SU-DHL-6 (cell line): Measurements from ENCODE around the gene SHF.

Experiments
- H2AFZ ChIP-seq: fragments of 200-600 bp; sonication (generic); 2 replicates; pipeline ENCODE4 v1.6.1; 2014; ENCODE audit warnings: low read depth, mild to moderate bottlenecking, moderate library complexity, mixed read lengths, antibody characterized with exemption, low read length; ENCODE audit not compliant: severe bottlenecking
- H3F3A ChIP-seq: fragments of 200-600 bp; shearing (Covaris generic); 2 replicates; pipeline ENCODE4 v1.6.0; 2016; ENCODE audit warnings: antibody characterized with exemption, mild to moderate bottlenecking; ENCODE audit not compliant: insufficient read depth
- H3K27ac ChIP-seq: fragments of 200-600 bp; sonication (generic); 2 replicates; pipeline ENCODE4 v1.5.1; 2016; ENCODE audit warnings: low read depth, mild to moderate bottlenecking, low read length, moderate library complexity, mixed read lengths
- H3K27me3 ChIP-seq: fragments of 200-600 bp; sonication (generic), shearing (Covaris generic); 2 replicates; pipeline ENCODE4 v1.6.0; 2014; ENCODE audit warnings: mild to moderate bottlenecking, low read length
- H3K36me3 ChIP-seq: fragments of 200-600 bp; sonication (generic); 2 replicates; pipeline ENCODE4 v1.6.1; 2014; ENCODE audit warnings: mild to moderate bottlenecking, low read length, mixed read lengths
- H3K4me2 ChIP-seq: fragments of 300-600, 200-600 bp; shearing (Covaris generic), sonication (generic); 2 replicates; pipeline ENCODE4 v1.6.0; 2014; ENCODE audit warnings: low read length, low read depth, mild to moderate bottlenecking; ENCODE audit not compliant: poor library complexity, severe bottlenecking
- H3K4me3 ChIP-seq: fragments of 200-600 bp; sonication (generic); 2 replicates; pipeline ENCODE4 v1.5.1; 2014; ENCODE audit warnings: antibody characterized with exemption, low read length, mild to moderate bottlenecking, mixed read lengths; ENCODE audit not compliant: insufficient read depth, poor library complexity, severe bottlenecking
- H3K79me2 ChIP-seq: fragments of 200-600 bp; sonication (generic); 2 replicates; pipeline ENCODE4 v1.6.1; 2014; ENCODE audit warnings: mild to moderate bottlenecking, low read length, moderate library complexity; ENCODE audit not compliant: insufficient read depth
- H3K9ac ChIP-seq: fragments of 200-600 bp; sonication (generic); 2 replicates; pipeline ENCODE4 v1.7.0; 2014; ENCODE audit warnings: mild to moderate bottlenecking, low read length
- H3K9me2 ChIP-seq: fragments of 200-600 bp; sonication (generic); replicated peaks from 2 replicates; pipeline ENCODE4 v1.6.1; 2014; ENCODE audit warnings: low read length; ENCODE audit not compliant: insufficient read depth
- H3K9me3 ChIP-seq: fragments of 200-600 bp; sonication (generic); 2 replicates; pipeline ENCODE4 v1.6.1; 2014; ENCODE audit warnings: low read length, mixed read lengths; ENCODE audit not compliant: insufficient read depth
- H4K20me1 ChIP-seq: fragments of 200-600 bp; sonication (generic); 2 replicates; pipeline ENCODE4 v1.6.1; 2014; ENCODE audit warnings: low read depth, mild to moderate bottlenecking, antibody characterized with exemption, low read length, moderate library complexity, mixed read lengths
- CTCF ChIP-seq: fragments of 200-600 bp; sonication (generic); IDR thresholded peaks from one replicate; pipeline ENCODE4 v1.5.1; 2017; ENCODE audit warnings: antibody characterized with exemption, mild to moderate bottlenecking, low read length, moderate library complexity; ENCODE audit not compliant: insufficient read depth, poor library complexity, severe bottlenecking
- EZH2phosphoT487 ChIP-seq: fragments of 200-600 bp; sonication (generic), shearing (Covaris generic); conservative IDR thresholded peaks from 2 replicates; pipeline ENCODE4 v1.6.1; 2018; ENCODE audit warnings: mild to moderate bottlenecking, antibody characterized with exemption, low read length, moderate library complexity, mixed read lengths

Gene SHF

GRCh38 chr15:45157974-45158373 is 29.8 kb downstream of the SHF start:
- H3F3A ChIP-seq, result no peaks in the 10 kb centered on the region
- TF ChIP-seq CTCF, result no peak
- no peak for TF ChIP-seq EZH2phosphoT487
- H3K9me2 ChIP-seq, result no peaks in the 10 kb centered on the region
- no peaks in the 10 kb centered on the region for H4K20me1 ChIP-seq
- no peak overlapping the region for H3K27ac ChIP-seq
- no peak overlapping the region for H3K4me2 ChIP-seq
- no peaks in the 10 kb centered on the region for H3K27me3 ChIP-seq
- no peak overlapping the region for H3K4me3 ChIP-seq
- H2AFZ ChIP-seq, result no peak overlapping the region
- H3K36me3 ChIP-seq, result no peaks in the 10 kb centered on the region
- no peak overlapping the region for H3K9ac ChIP-seq
- no peaks in the 10 kb centered on the region for H3K79me2 ChIP-seq
- H3K9me3 ChIP-seq, result no peaks in the 10 kb centered on the region

- no peak overlapping the region for H2AFZ ChIP-seq
- no peak for TF ChIP-seq CTCF
- no peak for TF ChIP-seq EZH2phosphoT487
- H3K9me3 ChIP-seq, result no peaks in the 10 kb centered on the region
- no peak overlapping the region for H3K27ac ChIP-seq
- H3K36me3 ChIP-seq, result no peaks in the 10 kb centered on the region
- H3K27me3 ChIP-seq, result no peaks in the 10 kb centered on the region
- H3K9ac ChIP-seq, result no peak overlapping the region
- H3K4me2 ChIP-seq, result no peak overlapping the region
- no peaks in the 10 kb centered on the region for H3K9me2 ChIP-seq
- no peaks in the 10 kb centered on the region for H3F3A ChIP-seq
- no peak overlapping the region for H3K4me3 ChIP-seq
- no peaks in the 10 kb centered on the region for H3K79me2 ChIP-seq
- no peaks in the 10 kb centered on the region for H4K20me1 ChIP-seq
Observed at GRCh38 chr15:45156744-45157455, 30.9 kb downstream of the SHF start.

GRCh38 chr15:45155739-45156138 is 32.0 kb downstream of the SHF start:
- H3K79me2 ChIP-seq, result no peaks in the 10 kb centered on the region
- H3K27me3 ChIP-seq, result no peaks in the 10 kb centered on the region
- H4K20me1 ChIP-seq, result no peaks in the 10 kb centered on the region
- no peaks in the 10 kb centered on the region for H3K9me3 ChIP-seq
- H3K9me2 ChIP-seq, result no peaks in the 10 kb centered on the region
- H3K4me2 ChIP-seq, result no peak overlapping the region
- H3K36me3 ChIP-seq, result no peaks in the 10 kb centered on the region
- no peak overlapping the region for H2AFZ ChIP-seq
- no peak overlapping the region for H3K4me3 ChIP-seq
- no peaks in the 10 kb centered on the region for H3F3A ChIP-seq
- no peak for TF ChIP-seq CTCF
- no peak for TF ChIP-seq EZH2phosphoT487
- H3K27ac ChIP-seq, result no peak overlapping the region
- no peak overlapping the region for H3K9ac ChIP-seq
